Femur (tissue), 1 donor: ENCODE data around the gene WDR64.

Experiments used
- DNase-seq: peaks from one replicate; pipeline ENCODE4 v3.0.0-alpha.2; 2017

WDR64 gene

DNA sequence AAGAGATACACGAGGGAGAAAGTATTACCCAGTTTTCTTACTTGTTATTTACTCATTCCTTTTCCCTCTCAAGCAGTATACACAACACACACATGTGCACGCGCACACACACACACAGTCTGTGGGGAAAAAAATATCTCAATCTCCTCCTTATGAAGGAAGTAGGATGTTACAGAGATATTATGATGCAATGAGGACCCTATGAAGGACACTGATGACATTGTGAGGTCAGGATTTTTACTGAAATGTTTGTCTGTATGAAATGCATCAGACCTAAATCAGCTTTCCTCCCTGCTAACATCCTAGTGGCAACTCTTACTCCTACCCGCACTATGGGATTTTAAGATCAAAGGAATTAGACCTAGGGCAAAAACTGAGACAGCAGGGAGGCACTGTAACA is at the start of gene WDR64:
Gene WDR64 (plus strand): TSS at position 270 of the 400 bp plus-strand sequence. CDS start 204 bp downstream, outside the sequence.
- no peak for DNase-seq

GRCh38 chr1:241603731-241604245 is 48.3 kb upstream of the WDR64 start:
- no peak for DNase-seq

DNA sequence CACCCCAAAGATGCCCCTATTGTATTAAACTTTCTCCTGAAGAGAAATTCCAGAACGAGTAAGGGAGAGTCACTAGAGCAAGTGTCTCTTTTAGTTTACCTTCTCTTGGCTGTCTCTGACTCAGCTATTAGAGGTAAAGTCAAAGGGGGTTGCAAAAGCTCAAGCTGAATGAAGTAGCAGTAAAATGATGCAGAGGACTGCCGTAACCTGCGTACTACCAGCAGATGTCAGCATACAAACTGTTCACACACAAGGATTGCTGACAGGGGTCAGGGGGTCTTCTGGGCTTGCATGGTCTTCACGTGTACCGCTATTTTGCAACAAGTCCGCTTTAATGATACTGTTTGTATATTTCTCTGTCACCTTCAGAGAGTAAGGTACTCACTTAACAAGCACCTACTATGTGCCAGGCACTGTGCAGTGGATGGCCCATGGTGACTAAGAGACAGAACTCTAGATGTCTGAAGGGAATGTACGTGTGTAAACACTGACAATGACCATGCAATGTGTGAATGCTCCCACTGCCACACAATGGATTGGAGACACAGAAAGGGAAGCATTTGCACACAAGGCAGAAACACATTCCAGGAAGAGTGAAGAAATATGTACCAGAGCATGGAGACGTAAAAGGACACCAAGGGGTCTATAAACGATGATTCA is 46.8 kb upstream of the WDR64 start:
- no peak for DNase-seq

DNA sequence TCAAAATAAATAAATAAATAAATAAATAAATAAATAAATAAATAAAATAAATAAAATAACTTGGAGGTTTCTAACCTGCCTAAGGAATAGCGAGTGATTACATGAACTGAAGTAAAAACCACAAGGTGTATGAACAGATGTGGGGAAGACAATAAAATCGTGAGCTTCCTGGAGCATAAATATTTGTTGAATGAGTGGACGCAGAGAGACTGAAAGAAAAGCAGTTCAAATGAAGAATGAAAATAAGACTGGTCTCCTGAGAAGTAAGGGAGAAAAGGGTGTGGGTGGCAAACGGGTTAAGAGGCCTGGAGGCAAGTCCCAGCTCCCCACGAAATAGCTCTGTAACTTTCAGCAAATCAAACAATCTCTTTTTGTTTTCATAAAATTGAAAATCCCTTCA is 45.5 kb upstream of the WDR64 start:
- no peak for DNase-seq

GRCh38 chr1:241607497-241607896 is 44.6 kb upstream of the WDR64 start:
- no peak for DNase-seq

DNA sequence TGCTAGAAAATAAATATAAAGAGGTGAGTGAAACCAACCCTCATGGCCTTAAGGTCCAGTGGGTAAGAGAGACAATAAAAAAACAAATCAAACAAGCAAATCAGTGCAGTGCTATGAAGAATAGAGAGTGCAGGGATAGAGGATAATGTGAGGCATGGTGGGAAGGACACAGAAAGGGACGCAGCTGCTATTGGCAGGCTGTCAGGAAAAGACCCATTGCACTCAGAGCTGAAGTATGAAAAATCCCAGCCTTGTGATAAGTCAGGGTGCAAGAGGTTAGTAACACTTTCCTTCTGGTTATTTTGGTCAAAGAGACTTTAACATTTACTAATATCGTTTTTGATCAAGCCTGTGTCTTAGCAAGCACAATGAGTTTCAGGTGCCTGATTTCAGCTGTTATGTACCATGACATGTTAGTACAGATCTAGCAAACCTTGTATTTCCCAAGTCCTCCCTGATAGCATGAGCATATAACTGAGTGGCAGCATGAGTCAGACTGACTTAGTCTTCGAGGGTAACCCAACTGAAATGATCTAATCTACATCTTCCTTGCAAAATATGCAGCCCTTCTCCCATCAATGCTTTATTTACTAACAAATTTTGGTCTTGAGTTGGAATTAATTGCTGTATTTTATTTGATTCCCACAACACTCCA is 43.6 kb upstream of the WDR64 start:
- no peak for DNase-seq

- no peak for DNase-seq
These were observed 41.8 kb upstream of the WDR64 start for GRCh38 chr1:241610056-241610815.

GRCh38 chr1:241611063-241611462 is 41.0 kb upstream of the WDR64 start:
- no peak for DNase-seq

GRCh38 chr1:241611736-241612135 is 40.3 kb upstream of the WDR64 start:
- DNase-seq, result no peak

DNA sequence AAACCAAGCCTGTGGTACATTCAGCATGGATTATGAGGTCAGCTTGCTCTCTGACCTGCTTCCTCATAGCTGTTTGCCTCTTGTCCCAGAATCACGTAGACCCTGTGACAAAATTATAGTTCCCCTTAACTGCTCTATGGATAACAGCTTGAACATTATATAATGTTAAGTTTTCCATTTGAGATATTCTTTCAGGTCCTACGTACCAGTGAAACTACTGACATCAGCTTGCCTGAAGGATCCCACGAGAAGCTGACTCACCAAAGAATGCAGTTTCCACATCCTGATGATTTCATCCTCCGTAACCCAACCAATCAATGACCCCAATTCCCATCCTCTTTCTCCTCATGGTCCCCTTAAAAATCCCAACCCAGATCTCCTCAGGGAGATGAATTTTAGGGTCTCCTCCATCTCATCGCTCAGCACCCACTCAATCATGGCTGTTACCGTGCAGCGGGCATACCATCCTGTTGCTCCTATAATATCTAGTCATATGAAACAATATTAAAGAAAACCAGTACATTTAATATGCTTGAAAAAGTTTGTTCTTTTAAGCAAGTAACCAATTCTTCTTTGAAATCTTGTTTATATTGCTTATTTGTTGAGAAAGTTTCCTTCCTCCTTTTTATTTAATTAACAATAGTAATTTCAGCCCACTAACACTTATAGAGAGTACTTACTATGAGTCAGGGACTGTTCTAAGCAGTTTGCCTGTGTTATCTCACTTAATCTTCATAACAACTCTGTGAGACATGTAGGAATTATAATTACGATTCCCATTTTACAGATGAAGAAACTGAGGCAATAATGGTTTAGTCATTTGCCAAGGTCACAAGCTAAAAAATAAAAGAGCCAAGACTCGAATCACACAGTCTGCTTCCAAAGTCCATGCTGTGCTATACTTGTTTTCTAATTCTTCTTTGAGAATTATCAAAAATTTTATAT is 39.3 kb upstream of the WDR64 start:
- DNase-seq, result no peak

- no peak for DNase-seq
These were observed 37.9 kb upstream of the WDR64 start for GRCh38 chr1:241614144-241614543.

DNA sequence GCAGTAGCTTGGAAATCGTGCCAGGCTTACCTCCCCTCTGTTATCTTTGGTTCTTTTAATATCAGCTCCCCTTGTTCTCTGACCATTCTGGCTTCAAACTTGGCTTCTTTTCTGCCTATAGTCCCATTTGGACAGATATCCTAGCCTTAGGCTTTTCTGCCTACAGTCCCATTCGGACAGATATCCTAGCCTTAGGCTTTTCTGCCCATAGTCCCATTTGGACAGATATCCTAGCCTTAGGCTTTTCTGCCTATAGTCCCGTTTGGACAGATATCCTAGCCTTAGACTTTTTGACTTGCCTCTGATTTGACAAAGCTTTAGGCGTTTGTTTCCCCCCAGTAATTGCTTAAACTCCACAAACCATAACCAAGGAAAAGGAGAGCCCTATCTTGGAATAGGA is 37.5 kb upstream of the WDR64 start:
- no peak for DNase-seq

GRCh38 chr1:241615043-241615974 is 36.8 kb upstream of the WDR64 start:
- no peak for DNase-seq

DNA sequence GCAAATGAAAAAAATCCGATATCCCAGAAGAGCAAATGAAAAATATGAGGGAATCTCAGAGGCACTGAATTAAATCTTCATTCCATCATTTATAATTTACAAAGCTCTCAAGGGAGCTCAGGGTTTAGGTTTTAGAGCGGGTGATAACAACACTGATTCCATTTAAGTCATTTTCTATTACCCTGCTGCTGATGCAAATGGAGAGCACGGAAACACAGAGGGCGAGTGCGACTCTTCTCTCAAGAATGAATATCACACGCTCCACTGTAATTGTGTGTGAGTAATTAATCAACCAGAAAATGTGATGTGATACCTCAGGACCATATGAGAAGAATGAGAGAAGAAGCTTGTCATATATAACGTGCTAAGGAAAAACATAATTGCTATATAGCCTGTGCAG is 34.7 kb upstream of the WDR64 start:
- DNase-seq, result no peak

DNA sequence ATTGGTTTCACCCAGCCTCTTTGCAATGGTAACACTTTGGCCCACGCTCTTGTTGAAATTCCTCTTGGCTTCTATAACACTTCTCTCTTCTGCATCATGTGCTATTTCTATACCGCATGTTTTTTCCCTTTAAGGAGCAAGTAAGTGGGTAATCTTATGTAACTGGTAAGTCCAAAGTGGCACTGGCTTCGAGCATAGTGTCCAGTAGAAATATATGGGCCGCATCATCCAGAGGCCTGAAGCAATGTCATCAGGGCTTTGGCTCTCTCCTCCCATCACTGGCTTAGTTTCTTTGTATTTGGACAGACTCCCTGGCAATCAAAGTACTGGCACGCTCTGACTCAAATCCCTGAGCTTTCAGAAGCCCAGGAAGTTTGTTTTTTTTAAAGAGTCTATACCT is 29.4 kb upstream of the WDR64 start:
- DNase-seq, result no peak

DNA sequence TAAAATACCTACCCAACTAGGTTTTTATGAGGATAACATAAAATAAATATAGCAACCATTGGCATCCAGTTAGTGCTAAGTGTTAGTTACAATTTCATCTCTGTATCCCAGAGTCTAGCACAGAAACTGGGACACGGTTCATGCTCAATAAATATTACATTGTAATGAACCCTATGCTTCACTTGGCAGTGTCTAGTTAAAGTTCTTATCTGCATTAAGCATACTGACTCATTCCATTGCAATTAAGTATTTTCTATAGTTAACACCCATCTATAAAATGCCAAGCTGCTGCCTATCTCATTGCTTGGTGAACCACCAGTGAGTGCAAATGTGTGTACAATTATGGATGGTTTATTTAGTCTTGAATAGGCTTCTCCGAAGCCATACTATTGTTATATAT is 27.1 kb upstream of the WDR64 start:
- DNase-seq, result no peak

DNA sequence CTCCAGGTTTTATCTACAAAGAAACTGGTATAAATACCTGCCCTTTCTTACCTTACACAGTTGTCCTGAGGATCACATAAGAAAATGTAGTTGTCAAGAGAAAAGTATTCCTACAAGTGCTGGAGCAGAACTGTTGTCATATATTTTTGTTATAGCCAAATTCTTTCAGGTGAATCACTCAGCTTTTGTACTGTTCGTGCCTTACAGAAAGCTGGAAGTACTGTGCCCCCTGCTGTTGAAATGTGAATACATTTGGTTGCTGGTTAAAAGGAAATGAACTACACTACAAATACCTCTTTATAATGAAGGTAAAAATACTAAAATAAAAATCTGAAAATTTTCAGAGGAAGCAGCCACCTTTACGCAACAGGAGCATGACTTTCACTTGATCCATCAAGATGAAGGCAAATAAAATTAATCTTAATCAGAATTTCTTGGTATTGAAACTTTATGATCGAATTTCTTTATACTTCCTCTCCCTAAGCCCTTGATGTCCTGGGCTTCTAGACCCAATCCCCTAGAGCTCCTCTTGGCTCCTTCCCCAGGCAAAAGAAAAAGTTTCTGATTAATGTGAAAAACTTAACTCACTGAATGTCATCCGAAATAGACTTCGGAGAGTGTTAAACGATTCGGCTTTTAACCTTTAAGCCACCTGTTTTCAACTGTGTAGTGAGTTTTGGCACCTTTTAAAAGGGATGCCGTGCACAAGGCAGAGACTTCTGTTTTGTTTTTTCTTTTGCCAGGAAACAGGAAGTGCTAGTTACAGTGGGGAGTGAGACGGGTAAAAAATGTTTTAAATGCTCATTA is 24.4 kb upstream of the WDR64 start:
- DNase-seq, result no peak

DNA sequence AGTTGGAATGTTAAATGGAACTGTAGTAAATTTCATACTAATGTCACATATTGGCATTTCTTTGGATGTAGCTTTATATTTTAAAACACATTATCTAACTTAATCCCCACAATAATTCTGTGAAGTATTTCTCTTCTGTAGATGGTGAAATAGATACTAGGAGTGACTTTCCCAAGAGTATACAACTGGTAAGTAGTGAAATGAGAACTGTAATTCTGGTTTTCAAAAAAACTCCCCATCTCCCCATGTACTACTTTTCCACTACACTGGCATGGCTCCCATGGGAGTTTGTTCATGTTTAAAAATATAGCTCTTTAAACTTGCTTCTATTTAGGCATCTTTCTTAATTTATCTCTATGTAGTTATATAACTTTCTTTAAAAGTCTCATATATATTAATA is 22.1 kb upstream of the WDR64 start:
- no peak for DNase-seq

DNA sequence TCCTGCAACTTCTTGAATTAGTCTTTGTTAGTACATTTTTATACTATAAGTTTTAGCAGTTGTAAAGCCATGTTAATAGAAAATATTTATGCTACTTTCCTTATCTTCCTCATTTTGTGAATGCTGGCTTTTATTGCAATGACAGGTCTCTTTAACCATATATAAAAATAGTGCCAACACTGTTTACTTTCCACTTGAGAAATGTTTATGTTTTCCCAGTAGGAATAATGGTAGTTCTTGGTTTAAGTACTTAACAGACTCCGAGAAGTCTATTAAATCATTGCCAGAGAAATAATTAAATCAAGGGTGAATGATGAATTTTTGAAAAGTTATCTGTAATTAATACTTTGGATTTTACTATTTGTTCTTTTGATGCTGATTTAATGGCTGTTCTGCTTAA is 21.6 kb upstream of the WDR64 start:
- no peak for DNase-seq

- no peak for DNase-seq
These were observed 21.2 kb upstream of the WDR64 start for GRCh38 chr1:241630899-241631298.

DNA sequence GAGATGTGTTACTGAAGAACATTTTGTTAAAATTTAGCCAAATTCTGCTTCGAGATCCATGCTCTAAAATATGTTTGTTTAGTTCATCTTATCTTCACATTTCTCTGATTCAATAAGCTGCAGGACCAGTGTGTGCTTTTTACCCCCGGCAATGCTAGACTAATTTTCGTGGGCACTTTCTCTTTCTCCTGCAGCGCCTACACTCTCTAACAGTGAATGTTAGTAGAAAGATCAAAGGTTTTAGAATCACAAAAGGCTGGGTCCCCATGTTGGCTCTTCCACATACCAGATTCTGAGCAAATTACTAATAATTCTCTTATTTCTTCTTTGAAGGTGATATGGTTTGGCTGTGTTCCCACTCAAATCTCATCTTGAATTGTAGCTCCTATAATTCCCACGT is 20.4 kb upstream of the WDR64 start:
- DNase-seq, result no peak
